NCI-H1092 treated with DMSO at 0.1 percent for 48 hours (cell line): ENCODE measurements around the gene MRRF.
"Not testable (repeated sequence)": the region's sequence is repeated elsewhere in the genome, so short reads cannot be mapped to it uniquely, and the experiment has no call there.

Source experiments
- DNase-seq: peaks from one replicate; lab custom pipeline; 2025; lab: John Stamatoyannopoulos, UW

The MRRF gene

DNA sequence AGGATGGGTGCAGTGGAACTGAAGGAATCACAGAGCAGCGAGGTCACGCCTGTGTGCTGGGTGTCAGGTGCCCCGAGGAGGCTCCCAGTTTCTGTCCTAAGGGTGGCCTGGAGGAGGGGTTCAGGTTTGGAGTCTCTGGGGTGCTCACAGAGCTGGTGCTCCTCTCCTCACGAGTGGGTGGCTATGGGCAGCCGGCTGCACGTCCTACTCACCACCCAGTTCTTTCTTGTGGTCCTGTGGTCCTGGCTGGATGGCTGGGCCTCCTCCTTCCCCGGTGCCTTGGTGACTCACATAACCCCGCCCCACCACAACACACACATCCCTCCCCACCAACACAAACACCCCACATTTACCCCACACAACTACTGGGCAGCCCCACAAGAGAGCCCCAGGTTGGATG, 96.2 kb downstream of the MRRF start:
- DNase-seq: no peak

DNA sequence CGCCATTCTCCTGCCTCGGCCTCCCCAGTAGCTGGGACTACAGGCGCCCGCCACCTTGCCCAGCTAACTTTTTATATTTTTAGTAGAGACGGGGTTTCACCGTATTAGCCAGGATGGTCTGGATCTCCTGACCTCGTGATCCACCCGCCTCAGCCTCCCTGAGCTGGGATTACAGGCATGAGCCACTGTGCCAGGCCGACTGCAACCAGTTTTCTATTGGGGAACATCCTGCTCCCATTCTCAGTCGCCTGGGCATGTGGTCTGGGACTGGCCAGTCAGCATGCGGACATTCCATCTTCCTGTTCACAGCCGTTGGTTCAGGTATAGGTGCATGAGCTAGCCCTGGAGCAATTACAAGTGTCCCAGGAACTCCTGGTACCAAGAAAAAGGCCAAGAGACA, 98.4 kb downstream of the MRRF start:
- not testable (repeated sequence) for DNase-seq

DNA sequence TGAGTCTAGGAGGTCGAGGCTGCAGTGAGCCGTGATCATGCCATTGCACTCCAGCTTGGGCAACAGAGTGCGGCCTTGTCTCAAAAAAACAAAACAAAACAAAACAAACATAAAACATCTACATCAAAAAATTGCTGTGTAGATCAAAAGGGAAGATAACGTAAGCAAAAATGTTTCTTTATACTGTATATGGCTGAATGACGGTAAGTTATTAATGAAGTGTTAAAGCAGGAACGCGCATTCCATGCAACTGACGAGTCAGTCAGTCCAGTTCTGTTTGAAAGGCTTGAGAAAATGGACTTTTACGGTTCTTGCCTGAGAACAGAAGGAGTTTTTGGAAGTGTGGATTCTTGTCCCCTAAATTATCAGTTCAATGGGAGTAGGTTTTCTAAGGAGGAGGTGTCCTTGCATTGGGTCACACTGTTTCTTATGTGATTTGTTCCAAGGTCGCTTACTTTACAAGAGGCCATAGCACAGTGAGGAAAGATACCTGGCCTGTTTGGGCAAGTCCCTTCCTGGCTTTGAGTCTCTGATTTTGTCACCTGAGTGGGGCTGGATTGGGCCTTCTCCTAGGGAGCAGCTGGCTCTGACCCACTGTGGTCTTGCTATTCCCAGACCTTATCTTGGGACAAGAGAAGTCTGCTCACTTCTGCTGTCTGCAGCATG, 99.6 kb downstream of the MRRF start:
- DNase-seq: no peak

DNA sequence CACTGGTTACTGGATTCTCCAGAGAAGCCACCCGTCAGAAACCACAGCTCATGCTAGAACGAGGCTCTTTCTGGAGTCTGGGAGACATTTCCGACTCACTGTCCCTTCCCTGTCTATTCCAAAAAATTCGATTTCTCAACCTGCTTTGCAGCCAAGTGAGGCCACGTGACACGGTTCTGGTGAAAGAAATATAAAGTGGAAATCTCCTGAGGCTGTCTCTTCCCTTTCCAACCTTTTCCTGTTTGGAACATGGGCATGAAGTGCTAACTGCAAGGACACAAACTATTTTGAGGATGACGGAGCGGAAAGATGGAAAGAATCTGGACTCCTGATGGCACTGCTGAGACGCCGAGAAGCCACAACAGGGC, 100.1 kb downstream of the MRRF start:
- no peak for DNase-seq

DNA sequence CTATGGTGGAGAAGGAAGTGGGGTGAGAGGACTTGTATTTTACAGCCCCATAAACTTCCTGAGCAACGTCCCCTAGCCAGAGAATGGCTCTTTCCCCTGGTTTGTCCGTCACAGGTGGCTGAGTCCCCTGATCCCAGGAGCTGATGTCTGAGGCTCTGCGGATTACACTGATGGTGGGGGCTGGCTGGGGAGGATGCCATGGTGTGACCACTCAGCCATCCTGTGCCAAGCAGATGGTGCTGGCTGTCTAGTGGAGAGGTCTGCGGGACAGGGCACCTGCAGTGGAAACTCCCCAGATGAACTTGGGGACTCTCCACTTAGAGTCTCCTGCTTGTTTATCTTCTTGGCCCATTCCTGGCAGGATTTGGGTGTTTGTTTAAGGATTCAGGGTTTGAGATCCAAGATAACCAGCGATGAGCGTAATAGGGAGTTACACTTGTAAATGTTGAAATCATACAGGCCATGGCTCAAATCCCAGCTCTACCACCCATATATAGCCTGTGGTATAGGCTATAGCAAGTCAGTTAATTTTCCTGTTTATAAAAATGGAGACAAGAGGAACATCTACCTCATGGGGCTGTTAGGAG, 101.5 kb downstream of the MRRF start:
- no peak for DNase-seq

DNA sequence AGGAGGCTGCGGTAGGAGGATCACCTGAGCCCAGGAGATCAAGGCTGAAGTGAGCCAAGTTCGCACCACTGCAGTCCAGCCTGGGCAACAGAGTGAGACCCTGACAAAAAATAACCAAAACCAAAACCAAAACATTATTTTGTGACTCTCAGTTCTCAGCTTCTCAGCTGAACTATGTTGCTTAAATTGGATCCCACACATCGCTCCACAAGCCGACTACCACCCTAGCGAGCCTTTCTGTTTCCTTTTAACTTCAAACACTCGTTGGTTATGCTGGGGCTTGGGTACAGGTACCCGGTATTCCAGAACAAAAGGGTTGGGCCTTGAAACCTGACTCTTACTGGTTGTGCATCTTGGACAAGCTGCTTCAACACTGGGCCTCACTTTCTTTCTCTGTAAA, 102.4 kb downstream of the MRRF start:
- no peak for DNase-seq

DNA sequence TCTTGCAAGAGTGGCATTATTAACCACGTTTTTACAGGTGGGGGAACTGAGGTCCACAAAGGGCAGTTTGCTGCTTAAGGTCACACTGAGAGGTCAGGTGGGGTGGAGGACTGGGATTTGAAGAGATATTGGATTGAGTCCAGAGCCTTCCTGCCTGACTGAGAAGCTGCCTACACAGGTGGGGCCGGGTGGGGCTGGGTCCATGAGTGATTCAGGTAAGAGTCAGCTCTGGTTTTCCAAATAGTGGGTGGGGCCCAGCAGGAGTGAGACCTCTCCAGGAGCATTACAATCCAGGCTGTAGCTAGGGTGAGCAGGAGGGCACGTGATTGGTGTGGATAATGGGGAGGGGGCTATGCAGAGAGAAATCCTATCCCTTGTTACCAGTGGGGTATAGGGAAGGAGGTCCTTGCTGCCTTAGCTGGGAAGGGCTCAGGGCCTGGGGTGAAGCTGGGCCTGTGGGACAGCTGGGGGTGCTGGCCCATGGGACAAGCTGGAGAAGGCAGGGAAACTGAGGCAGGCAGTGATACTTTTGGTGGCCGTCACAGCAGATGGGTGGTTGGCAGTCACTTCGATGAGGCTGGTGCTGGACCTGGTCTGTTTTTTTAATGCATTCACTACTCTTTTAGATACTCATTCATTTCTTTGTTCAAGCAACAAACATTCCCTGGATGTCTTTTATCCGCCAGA, 103.2 kb downstream of the MRRF start:
- DNase-seq: no peak

DNA sequence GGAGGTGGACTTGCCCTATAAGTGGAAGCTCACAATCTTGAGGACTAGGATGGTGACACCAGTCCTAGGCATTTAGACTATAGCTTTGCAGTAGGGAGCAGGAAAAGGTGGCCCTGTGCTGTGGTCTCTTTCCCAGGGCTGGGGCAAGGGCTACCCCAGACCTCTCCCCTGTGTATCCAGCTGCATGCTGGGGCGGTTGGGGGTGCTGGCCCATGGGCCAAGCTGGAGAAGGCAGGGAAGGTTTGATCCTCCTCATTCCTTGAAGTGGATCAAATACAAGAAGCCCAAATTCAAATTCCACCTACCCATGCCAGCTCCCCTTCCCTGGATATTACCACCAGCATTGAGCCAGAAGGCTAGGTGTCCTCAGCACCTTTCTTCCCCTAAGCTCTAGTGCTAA, 104.0 kb downstream of the MRRF start:
- no peak for DNase-seq

DNA sequence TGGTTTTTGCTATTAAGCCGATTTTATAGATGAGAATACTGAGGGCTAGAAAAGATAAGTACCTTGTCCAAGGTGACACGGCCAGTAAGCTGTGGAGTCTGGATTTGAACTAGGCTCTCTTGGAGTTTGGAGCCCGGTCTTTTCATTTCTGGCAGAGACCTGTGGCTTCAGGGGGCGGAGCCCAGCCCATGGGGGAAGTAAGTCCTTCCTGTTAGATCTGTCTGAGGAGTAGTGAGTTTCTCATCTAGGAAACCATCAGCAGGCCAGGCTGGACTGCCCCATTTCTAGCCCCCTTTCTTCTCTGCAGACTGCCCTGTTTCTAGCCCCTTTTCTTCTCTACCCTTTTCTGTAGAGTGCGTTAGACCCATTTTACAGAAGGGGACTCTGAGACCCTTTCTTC, 105.6 kb downstream of the MRRF start:
- DNase-seq: no peak

DNA sequence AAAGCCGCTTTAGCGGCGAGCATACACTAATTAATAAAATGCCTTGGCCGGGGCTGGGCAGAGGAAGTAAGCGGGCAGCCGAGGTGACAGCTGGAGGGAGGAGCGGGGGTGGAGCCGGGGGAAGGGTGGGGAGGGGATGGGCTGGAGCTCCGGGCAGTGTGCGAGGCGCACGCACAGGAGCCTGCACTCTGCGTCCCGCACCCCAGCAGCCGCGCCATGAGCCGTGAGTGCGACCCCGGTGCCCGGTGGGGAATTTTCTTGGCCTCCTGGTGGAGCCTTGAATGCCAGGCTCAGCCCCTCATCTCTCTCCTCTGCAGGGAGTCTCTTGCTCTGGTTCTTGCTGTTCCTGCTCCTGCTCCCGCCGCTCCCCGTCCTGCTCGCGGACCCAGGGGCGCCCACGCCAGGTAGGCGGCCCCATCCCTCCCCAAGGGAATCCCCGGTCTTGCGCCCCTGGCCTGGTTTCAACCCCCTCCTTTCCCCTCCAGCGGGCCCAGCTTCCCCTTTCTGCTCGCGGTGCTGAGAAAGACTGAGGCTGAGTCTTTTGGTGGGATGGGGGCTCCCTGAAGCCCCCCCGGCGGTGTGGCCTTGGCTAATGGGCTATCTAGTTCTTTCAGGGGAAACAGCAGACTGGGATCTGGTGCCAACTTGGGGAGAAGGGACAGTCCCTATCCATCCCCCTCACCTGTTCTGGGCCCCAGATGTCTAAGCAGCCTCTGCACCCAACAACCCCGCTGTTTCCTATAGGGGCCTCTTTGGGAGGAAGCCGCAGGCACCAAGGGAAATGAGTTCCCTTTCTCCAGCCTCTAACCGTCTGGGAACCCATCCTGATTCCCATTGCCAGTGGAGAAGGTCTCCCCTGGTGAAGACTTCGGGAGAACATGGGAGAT, 106.4 kb downstream of the MRRF start, which contains the start of gene PTGS1:
TSS of gene PTGS1 (plus strand) at position 156 of the 887 bp plus-strand sequence. CDS start at position 217, 61 bp downstream.
- no peak for DNase-seq

DNA sequence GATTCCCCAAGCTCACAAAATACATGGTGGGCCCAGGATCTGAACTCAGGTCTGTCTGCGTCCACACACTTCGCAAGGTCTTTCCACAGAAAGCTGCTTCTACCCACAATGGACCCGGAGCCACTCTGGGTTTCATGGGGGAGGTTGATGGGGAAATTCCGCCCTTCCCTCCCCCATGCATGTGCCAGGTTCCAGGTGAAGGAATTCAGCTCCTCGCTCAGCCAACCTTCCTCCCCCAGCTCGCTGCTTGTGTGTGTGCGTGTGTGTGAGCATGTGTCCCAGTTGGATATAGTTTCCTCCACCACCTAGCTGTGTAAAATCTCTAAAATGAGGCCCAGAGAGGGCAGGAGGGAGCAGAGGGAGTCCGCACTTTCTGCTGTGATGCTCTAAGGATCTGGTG, 107.2 kb downstream of the MRRF start:
- no peak for DNase-seq

DNA sequence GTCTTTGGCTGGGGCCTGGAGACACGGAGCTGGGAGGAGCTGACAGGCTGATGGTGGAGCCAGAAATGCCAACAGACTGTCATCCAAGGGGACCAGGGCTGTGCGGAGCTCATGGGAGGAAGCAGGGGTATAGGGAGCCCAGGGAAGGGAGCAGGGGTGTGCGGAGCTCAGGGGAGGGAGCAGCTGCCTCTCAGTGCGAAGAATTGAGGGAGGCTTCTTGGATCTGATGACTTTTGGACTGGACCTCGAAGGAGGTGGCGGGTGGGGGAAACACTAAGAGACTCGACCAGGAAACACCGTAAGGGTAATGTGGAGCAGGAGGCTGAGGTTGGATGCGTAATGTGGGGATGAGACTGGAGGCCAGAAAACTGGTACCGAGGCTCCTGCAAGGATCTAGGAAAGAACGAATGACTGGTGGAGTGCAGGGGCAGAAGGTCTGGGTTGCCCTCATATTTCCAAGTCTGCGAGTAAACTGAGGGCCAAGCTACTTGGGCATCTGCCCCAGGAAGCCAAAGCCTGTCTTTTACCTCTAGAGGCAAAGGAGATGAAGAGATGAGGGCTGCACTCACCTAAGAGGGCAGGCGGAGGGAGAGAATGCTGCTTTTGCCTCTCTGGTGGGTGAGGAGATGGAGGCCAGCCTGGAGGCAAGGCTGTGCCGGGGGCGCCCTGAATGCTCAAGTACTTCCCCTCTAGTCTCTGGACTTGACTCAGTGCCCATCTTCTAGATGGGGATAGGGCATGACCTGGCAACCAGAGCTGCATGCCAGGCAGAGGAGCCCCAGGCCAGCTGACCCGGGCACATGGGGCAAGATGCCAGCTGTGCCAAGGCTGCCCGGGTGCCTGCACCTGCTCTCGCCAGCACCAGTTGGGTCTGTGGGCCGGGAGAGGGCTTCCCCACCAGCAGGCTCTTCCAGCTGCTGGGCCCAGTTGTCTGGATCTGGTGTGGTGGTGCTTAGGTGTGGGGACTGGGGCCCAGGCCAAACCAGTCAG, 108.5 kb downstream of the MRRF start:
- no peak for DNase-seq

DNA sequence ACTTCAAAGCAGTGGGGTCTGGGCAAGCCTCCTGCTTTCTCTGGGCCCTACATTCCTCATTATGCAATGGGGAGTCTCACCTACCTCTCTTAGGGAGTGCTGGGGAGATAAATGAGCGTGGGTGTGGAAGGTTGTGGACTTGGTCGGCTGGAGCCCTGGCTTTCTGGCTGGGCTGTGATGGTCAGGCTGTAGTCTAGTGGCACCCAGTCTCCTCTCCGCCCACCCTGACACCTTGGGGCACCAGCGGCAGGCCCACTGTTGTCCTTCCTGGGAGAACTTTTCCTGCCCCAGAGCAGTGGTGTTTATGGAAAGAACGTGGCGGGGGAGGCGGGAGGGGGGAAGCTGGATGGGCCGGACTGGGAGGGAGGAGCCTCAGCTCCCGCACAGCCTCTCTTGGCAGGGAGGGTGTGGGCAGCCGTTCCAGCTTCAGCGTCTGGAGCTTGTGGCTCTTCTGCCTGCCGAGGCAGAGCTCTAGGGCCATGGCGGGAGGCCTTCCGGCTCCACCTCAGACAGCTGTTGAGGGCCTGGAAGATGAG, 110.3 kb downstream of the MRRF start:
- DNase-seq: no peak

DNA sequence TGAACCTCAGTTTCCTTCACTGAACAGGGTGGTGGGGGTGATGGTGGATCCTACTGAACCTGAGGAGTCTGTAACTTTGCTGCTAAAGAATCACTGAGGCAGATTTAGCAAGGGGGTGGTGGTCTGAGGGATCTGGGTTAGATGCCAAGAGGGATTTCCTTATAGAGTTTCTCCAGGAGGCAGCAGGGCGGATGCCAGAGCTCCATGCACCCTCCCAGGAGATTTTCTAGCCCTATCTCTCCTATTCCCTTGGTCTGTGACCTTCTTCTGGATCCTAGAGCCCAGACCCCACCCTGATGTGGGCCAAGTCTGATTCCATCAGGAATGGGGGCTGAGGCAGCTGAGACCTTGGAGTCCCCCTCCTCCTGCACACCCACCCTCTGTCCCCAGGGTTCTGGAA, 112.1 kb downstream of the MRRF start:
- DNase-seq: no peak

DNA sequence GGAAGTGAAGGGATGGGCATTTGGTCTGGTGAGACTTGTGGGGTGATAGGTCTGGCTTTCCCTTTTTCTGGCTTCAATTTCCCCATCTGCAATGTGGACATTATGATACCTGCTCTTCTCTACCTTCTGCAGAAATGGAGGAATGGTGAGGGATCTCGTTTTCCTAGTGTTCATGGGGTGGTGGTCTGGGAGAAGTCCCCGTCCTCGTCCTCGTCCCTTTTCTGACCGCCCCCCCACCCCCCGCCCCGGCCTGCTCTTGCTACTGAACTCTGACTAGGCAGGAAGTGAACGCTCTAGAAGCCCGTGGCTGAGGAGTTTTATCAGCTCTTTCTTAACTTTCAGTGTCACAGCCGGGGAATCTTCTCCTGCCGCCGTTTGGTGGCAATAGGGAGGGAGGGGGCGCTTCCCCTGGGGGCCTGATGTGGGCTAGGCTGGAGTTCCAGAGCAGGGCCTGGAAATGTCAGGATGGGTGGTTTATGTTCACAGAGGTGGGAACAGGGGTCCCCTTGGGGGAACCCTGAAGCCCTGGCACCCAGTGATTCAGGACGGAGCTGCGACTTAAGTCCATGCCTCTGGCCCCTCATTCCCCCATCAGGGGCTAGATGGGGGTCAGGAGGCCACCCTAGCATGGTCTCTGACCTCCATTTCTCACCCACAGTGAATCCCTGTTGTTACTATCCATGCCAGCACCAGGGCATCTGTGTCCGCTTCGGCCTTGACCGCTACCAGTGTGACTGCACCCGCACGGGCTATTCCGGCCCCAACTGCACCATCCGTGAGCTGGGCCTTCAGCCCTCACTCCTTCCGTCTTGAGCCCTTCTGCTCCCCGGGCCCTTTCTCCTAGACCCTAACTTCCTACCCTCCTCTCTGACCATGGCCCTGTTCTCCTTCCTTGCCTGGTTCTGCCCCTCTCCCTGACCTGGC, 112.8 kb downstream of the MRRF start:
- no peak for DNase-seq

DNA sequence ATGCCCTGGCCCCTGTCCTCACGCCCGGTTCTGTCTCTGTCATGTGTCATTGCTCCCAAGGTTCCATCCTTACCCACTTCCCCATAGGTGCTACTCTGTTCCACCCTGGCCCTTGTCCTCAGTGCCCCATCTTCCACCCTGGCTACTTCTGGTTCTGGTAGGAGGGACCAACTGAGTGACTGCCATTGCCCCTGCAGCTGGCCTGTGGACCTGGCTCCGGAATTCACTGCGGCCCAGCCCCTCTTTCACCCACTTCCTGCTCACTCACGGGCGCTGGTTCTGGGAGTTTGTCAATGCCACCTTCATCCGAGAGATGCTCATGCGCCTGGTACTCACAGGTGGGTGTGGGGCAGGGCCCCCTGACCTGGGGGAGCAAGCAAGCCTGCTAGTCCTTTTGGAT, 113.6 kb downstream of the MRRF start:
- DNase-seq: no peak

DNA sequence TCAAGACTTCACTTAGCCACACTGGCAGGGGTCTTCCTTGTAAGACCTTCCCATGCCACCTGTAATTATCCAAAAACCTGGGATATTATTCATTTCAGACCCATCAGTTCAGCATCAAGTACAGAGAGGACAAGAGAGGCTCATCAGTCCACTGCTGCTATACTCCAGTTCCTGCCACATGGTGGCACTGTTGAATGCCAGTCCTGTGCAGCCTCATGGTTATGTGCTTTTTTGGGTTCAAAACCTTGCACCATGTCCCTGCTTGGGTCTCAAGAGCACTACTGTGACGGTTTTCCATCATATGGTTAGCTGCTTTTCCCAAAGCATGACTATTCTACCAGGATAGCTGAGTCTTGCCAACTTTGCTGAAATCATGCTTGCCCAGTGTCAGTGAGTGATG, 114.7 kb downstream of the MRRF start:
- DNase-seq: no peak

DNA sequence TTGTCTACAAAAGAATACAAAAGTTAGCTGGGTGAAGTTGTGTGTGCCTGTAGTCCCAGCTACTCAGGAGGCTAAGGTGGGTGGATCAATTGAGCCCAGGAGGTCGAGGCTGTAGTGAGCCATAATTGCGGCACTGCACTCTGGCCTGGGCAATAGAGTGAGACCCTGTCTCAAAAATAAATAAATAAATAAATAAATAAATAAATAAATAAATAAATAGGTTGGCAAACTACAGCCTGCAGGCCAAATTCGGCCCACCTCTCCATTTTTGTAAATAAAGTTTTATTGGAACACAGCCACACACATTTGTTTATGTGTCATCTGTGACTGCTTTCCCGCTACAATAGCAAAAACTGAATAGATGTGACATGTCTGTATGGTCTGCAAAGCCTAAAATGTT, 115.6 kb downstream of the MRRF start:
- no peak for DNase-seq
